CD4-positive, alpha-beta T cell treated with Interleukin-10 for 1 hour (primary cell): ENCODE measurements around the gene N4BP3.

Experiments used
- DNase-seq: peaks from one replicate; pipeline ENCODE4 v3.0.0-alpha.2; 2020

The N4BP3 gene

DNA sequence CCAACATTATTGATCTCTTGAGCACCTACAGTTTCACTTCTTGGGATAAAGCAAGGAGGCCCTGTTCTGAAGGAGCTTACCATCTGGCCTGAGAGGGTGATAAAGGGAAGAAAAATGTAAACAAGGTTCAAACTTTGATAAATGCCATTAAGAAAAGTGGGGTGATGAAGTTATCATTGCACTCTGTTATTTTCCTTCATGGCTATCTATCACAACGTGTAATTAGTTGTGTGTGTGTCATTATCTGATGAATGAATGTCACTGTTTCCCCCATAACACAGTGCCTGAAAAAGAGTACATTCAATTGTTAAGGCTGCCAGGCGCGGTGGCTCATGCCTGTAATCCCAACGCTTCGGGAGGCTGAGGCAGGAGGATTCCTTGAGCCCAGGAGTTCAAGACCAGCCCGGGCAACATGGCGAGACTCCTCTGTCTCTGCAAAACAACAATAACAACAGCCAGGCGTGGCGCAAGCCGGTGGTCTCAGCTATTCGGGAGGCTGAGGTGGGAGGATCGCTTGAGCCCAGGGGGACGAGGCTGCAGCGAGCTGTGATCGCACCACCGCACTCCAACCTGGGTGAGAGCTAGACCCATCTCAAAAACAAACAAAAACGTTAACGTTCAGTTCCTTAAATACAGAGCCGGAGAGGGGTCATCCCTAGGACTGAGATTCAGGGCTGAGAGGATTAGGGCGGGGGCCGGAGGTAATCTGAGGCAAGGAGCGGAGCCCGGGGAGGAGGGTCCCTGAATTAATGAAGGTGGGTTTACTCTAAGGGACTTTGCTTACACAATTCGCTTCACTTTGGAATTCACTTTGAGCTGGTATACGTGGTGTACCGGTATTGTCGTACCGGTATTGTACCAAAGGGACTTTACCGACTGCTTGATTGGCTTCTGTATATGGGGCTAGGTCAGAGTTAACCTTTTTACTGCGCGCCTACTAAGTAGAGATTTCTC lies 39.4 kb downstream of the N4BP3 start:
- DNase-seq, result no peak

DNA sequence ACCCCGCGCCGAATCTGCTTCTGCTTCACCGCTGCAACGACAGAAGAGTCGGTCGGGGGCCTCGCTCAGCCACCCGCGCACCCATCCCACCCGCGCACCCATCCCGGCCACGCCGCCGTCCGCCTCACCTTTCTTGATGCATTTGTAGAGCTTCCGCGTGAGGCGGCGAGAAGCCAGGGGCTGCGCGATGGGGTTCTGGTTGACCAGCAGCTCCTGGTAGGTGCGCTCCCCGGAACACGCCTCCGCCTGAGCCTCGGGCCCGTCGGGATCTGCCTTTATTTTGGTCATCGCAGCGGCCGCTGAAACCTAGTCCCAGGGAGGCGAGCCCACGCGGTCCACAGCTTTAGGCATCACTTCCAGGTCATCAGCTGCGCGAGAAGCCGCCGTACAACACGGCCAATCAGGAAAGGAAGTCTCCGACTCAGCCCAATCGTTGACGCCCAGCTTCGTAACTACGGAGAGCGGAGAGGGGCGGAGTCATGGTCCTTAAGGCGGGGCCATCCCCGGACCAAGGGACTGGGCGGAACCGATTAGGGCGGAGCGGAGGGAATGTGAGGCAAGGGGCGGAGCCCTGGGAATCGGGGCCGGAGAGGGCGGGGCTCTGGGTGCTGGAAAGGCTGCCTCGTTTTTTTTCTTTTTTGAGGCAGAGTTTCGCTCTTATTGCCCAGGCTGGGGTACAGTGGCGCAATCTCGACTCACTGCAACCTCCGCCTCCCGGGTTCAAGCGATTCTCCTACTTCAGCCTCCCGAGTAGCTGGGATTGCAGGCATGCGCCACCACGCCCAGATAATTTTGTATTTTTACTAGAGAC lies 40.4 kb downstream of the N4BP3 start, which contains the start of gene NHP2:
NHP2 (minus strand) TSS at position 356 of the 811 bp plus-strand sequence; CDS start at position 288, 68 bp downstream.
- peak; percentile 99 for DNase-seq

DNA sequence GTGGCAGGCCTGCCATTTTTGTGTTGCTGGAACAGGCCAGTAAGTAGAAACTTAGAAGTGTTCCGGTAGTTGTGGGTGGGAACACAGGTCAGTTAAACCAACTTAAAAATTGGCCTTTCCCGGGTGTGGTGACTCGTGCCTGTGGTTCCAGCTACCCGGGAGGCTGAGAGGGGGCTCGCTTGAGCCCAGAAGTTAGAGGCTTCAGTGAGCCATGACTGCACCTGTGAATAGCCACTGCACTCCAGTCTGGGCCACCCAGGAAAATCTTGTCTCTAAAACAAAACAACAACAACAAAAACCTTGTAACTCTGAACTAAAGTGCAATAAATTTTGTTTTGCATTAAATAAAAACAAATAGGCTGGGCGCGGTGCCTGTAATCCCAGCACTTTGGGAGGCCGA lies 41.7 kb downstream of the N4BP3 start:
- DNase-seq, result no peak

DNA sequence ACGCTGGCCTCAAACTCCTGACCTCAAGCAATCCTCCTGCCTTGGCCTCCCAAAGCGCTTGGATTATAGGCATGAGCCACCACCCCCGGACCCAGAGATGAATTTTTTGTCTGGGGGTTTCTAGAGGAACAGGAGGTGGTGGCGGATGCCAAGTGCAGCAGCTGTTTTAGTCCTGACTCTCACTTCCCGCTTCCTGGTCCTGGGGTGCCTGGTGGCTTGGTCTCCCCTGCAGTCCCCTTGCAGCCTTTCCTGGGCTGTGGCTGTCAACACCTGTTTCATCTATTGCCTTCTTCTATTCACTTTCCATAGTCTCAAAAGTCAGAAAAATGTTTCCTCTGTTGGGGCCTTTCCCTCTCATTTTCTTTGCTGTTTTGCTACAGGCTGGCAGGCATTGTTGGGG lies 46.8 kb downstream of the N4BP3 start:
- DNase-seq, result no peak

DNA sequence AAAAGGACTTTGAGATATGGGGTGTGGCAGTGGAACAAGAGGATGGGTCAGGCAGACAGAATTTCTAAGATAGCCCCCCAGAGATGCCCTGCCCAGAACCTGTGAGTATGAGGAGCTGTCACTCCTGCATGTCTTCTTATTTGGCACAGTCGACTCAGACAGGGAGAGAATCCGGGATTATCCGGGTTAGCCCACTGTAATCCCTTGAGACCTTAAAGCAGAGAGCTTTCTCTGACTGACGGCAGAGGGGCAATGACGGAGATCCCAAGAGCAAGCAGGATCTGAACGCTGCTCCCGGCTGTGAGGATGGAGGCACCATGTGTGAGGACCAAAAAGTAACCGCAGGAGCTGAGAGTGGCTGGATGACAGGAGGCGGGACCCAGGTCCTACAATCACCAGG lies 49.1 kb downstream of the N4BP3 start:
- DNase-seq, result no peak

DNA sequence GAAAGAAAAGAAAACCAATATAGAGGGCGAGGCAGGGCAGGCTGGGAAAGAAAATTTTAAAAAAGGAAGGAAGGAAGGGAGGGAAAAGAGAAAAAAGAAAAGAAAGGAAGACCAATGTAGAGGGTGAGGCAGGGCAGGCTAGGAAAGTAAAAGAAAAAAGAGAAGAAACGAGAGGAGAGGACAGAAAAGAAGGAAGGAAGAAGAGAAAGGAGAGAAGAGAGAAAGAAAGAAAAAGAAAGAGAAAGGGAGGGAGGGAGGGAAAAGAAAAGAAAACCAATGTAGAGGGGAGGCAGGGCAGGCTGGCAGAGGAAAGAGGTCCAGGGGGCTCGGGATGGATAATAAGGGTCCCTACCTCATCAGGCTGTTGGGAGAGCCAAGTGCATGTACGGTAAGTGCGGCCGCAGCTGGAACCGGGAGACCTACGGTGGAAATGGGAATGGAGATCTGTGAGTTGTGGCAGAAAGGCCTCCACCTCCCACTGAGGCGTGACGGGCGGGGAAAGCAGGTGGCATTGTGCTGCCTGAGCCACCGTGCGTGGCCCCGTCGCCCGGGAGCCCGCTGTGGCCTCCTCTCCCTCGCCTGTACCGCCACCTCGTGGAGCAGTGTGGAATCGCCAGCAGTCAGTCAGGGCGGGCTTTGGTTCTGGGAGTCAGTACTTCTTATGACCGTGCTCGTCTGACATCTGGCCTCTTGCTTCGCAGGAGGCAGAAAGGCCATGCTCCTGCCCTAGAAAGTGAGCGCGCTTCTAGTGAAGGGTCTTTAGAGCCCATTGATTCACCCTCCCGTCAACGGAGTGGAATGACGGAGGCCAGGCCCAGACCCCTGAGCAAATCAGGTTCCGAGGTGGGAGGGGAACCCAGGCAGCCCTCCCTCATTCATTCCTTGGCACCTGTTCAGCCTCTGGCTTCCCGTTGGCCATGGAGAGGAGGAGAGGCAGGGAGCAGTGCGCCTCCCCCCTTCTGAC lies 50.7 kb downstream of the N4BP3 start:
- peak; percentile 91 for DNase-seq

DNA sequence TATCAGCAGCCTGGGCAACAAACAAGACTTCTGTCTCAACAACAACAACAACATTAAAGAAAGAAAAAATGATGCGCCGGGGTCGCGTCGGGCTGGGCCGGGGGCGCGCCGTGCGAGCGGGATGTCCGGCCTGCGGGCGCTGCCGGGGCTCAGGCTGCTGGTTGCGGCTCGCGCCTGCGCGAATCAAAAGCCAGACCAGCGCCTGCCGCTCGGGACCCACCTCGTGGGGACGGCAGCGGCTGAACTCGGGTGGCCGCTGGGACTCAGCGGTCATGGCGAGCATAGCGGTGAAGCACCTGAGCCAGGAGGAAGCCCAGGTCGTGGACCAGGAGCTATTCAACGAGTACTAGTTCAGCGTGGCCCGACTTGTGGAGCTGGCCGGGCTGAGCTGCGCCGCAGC lies 52.2 kb downstream of the N4BP3 start:
- DNase-seq, result no peak

DNA sequence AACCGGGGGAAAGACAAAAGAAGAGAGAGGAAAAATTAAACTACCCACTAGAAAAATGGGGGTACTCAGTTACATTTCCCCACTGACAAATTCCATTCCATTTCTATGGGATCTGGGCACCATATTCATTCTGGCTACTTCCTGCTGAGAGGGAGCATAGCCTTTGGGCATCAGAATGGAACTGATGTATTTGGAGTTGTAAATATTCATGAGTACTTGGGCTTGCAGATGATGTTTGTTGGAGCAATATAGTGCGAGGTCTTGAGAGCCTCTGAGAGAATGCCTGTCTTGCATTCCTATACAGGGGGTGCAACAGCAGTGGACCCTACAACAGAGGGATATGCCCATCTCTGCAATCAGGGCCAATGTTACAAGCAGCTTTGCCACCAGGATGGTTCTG lies 57.1 kb downstream of the N4BP3 start:
- DNase-seq, result no peak

DNA sequence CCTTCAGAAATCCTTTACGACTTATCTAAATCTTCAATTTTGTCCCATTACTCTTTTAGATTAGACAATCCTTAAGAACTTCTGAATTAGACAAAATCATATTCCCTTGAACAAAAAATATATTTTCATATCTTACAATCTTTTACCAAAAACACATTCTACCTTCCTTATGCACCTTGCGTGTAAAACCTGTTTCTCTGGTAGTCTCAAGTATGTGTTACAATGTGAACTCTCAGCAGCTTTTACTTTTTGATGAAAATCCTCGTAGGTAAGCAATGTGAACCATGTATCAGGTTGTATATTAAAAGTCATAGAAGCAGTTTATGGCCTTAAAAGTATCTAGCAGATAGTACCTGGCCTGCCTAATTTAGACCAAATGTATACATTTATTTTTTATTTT lies 61.1 kb downstream of the N4BP3 start:
- no peak for DNase-seq
